Activated CD4-positive, alpha-beta T cell treated with anti-CD3 and anti-CD28 coated beads for 36 hours (primary cell): ENCODE results near the gene ADAMTSL3. TPM values are rescaled to one million over a fixed set of nuclear protein-coding genes. Genes with fewer than 3 reads are reported as not detected.

ENCODE experiments used
- ATAC-seq: fragments of 200-7000 bp; cut with Tn5 transposase; one replicate; pipeline ENCODE4 v1.10.0; 2021; ENCODE audit warnings: mild to moderate bottlenecking, moderate library complexity
- CTCF ChIA-PET: fragments of 350-600 bp; sonication (Branson Sonifier 250); formaldehyde crosslinking; loops from one replicate; lab custom pipeline; 2021; ENCODE audit warnings: antibody characterized with exemption; lab: Charles Lee
- POLR2A ChIA-PET: fragments of 350-600 bp; sonication (Branson Sonifier 250); formaldehyde crosslinking; loops from one replicate; lab custom pipeline; 2021; ENCODE audit warnings: antibody characterized with exemption, inconsistent platforms; lab: Charles Lee
- DNase-seq: peaks from one replicate; pipeline ENCODE4 v3.0.0-alpha.2; 2020
- H3K27ac Mint-ChIP-seq: one replicate; pipeline ENCODE4 v1.8.0; 2021; ENCODE audit warnings: mixed read lengths
- H3K27me3 Mint-ChIP-seq: one replicate; pipeline ENCODE4 v1.8.0; 2021; ENCODE audit warnings: mixed read lengths
- H3K36me3 Mint-ChIP-seq: one replicate; pipeline ENCODE4 v1.8.0; 2021; ENCODE audit warnings: low read depth, mixed read lengths
- H3K4me1 Mint-ChIP-seq: one replicate; pipeline ENCODE4 v1.8.0; 2021; ENCODE audit warnings: mixed read lengths
- H3K4me3 Mint-ChIP-seq: one replicate; pipeline ENCODE4 v1.8.0; 2021; ENCODE audit warnings: mild to moderate bottlenecking, moderate library complexity, mixed read lengths
- H3K9me3 Mint-ChIP-seq: one replicate; pipeline ENCODE4 v1.8.0; 2021; ENCODE audit warnings: low read depth, mixed read lengths
- intact Hi-C, 2 experiments: fragments of 100-400 bp; cut with DNase I in 1 of 2; cut with micrococcal nuclease in 1 of 2; formaldehyde crosslinking; loops; one replicate each; pipeline versions ENCODE4 v1.14.2 to v1.15.1; 2022 to 2024; cut with DNase I, micrococcal nuclease
- total RNA-seq, 2 experiments: library from RNA; stranded (reverse); gene quantifications; one replicate each; pipeline ENCODE4 v1.2.3, GENCODE V29; 2021

The ADAMTSL3 gene
- total RNA-seq, 2 experiments from 2014 or later: not detected

DNA sequence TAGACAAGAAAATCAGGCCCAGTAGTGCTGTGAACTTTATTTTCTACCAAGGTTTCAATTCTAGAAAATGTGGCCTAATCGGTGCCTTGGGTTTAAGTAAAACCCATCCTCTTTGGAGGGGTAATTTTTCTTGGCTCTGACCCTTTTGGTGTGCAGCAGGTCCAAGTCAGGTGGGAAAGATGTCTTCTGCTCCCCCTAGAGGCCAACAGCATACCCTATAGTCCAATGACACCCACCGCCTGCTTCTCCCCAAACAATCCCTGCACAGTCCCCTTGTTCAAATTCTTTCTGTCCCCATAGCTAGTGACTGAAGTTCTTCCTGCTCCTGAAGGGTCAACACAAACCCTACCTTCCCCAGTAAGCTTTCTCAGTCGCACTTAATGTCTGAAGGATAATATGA is 319.9 kb downstream of the ADAMTSL3 start:
- ATAC-seq: no peak
- ChIA-PET POLR2A (no interaction called here), CTCF (interaction anchor here (0.7 kb wide), 1 partner anchor 114 kb away, joined by 3 read pairs; no protein-coding TSS in a partner anchor)
- H3K4me1 Mint-ChIP-seq: no peaks in the 10 kb centered on the region
- H3K36me3 Mint-ChIP-seq: no peaks in the 10 kb centered on the region
- H3K9me3 Mint-ChIP-seq: peaks cover 4% of the 10 kb centered on the region
- H3K27ac Mint-ChIP-seq: no peak overlapping the region
- peak; percentile 10 for DNase-seq
- intact Hi-C loops: no loop called here
- no peak overlapping the region for H3K4me3 Mint-ChIP-seq
- H3K27me3 Mint-ChIP-seq: peaks cover 7% of the 10 kb centered on the region

DNA sequence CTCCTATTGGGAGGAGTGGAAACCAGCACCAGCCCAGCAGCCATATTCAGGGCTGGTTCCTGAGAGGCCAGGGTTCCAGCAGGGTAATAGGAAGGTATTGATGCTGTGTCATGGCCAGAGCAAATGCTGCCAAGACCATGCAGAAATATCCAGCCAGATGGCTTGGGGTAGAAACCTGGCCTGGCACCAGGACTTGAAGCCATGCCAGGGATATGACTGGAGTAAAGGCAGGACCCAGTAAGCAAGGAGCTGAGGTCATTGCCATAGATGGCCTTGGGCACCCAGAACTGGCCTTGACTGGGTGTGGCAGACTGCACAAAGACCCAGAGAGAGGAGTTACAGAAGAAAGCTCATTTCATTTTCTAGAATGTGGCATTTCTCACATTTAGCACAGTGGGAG is 324.1 kb downstream of the ADAMTSL3 start:
- Mint-ChIP-seq H3K4me3 (no peak overlapping the region), H3K27ac (no peak overlapping the region), H3K4me1 (no peaks in the 10 kb centered on the region), H3K9me3 (peaks cover 1% of the 10 kb centered on the region), H3K27me3 (peaks cover 5% of the 10 kb centered on the region), H3K36me3 (no peaks in the 10 kb centered on the region)
- ChIA-PET POLR2A (no interaction called here), CTCF (no interaction called here)
- ATAC-seq: no peak
- DNase-seq: no peak
- intact Hi-C loops: no loop called here

GRCh38 chr15:83978588-83978987 is 324.7 kb downstream of the ADAMTSL3 start:
- H3K27me3 Mint-ChIP-seq: peaks cover 4% of the 10 kb centered on the region
- CTCF ChIA-PET: no interaction called here
- no peaks in the 10 kb centered on the region for H3K36me3 Mint-ChIP-seq
- ATAC-seq: no peak
- H3K9me3 Mint-ChIP-seq: no peaks in the 10 kb centered on the region
- no peak for DNase-seq
- H3K4me1 Mint-ChIP-seq: no peaks in the 10 kb centered on the region
- POLR2A ChIA-PET: no interaction called here
- intact Hi-C loops: no loop called here
- no peak overlapping the region for H3K27ac Mint-ChIP-seq
- H3K4me3 Mint-ChIP-seq: no peak overlapping the region

- Mint-ChIP-seq H3K4me1 (no peaks in the 10 kb centered on the region), H3K36me3 (no peaks in the 10 kb centered on the region), H3K27ac (no peak overlapping the region), H3K4me3 (no peak overlapping the region), H3K9me3 (no peaks in the 10 kb centered on the region), H3K27me3 (peaks cover 4% of the 10 kb centered on the region)
- CTCF ChIA-PET: no interaction called here
- intact Hi-C loops: no loop called here
- ATAC-seq (no peak), DNase-seq (no peak)
- POLR2A ChIA-PET: no interaction called here
These were observed 326.7 kb downstream of the ADAMTSL3 start for GRCh38 chr15:83980637-83981036.

DNA sequence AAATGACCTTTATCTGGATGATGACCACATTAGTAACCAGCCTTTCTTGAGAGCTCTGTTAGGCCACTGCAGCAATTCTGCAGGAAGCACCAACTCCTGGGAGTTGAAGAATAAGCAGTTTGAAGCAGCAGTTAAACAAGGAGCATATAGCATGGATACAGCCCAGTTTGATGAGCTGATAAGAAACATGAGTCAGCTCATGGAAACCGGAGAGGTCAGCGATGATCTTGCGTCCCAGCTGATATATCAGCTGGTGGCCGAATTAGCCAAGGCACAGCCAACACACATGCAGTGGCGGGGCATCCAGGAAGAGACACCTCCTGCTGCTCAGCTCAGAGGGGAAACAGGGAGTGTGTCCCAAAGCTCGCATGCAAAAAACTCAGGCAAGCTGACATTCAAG is 328.8 kb downstream of the ADAMTSL3 start:
- Mint-ChIP-seq H3K9me3 (no peaks in the 10 kb centered on the region), H3K27me3 (no peaks in the 10 kb centered on the region), H3K4me1 (no peaks in the 10 kb centered on the region), H3K36me3 (no peaks in the 10 kb centered on the region), H3K4me3 (no peak overlapping the region), H3K27ac (no peak overlapping the region)
- CTCF ChIA-PET: no interaction called here
- intact Hi-C loops: no loop called here
- POLR2A ChIA-PET: no interaction called here
- DNase-seq (no peak), ATAC-seq (no peak)

- CTCF ChIA-PET: interaction anchor here (1.1 kb wide), 1 partner anchor 8 kb away, joined by 4 read pairs; no protein-coding TSS in a partner anchor
- Mint-ChIP-seq H3K9me3 (no peaks in the 10 kb centered on the region), H3K4me1 (no peaks in the 10 kb centered on the region), H3K27ac (no peak overlapping the region), H3K36me3 (no peaks in the 10 kb centered on the region), H3K27me3 (no peaks in the 10 kb centered on the region), H3K4me3 (no peak overlapping the region)
- no peak for ATAC-seq
- intact Hi-C loops: no loop called here
- POLR2A ChIA-PET: no interaction called here
- no peak for DNase-seq
These were observed 329.9 kb downstream of the ADAMTSL3 start for GRCh38 chr15:83983634-83984458.

DNA sequence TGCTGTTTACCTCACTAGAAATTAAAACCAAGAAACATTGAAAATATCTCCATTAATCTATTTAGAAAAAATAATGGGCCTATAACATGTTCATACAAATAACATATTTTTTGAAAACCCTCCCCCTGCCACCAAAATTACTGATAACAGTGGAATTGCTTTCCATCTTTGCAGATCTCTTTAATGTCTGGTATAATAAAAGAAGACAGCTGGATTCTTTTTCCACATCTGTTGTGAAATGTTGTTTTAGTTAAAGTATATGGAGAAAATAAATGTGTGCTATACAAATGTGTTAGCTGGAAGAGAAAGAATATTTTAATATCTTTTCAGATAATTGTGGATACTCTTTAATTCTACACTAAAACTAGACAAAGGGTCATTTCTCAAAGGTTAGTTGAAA is 330.7 kb downstream of the ADAMTSL3 start:
- intact Hi-C loops: no loop called here
- ATAC-seq: no peak
- ChIA-PET CTCF (interaction anchor here (0.8 to 1.1 kb wide), 2 partner anchors 9 to 72 kb away, joined by 4 read pairs; no protein-coding TSS in a partner anchor), POLR2A (no interaction called here)
- Mint-ChIP-seq H3K4me1 (no peaks in the 10 kb centered on the region), H3K9me3 (no peaks in the 10 kb centered on the region), H3K4me3 (no peak overlapping the region), H3K27ac (no peak overlapping the region), H3K27me3 (no peaks in the 10 kb centered on the region), H3K36me3 (no peaks in the 10 kb centered on the region)
- no peak for DNase-seq

DNA sequence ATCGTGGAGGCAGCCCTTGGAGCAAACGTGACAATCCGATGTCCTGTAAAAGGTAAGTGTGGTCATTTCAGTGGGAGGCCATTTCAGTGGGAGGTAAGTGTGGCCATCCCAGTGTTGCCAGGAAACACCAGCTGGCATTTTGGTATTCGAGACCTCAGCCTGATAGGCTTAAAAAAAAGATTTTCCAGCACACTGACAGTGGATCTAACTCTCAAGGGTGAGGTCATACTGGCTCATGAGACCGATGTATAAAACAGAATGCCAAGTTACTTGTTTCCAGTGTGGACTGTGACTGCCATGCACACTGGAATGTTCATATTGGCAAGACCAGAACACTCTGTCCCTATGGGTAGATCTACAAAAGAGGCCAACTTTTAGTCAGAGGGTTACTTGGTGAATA is 337.2 kb downstream of the ADAMTSL3 start:
- H3K9me3 Mint-ChIP-seq: no peaks in the 10 kb centered on the region
- DNase-seq (no peak), ATAC-seq (no peak)
- ChIA-PET CTCF (no interaction called here), POLR2A (interaction anchor here (0.6 kb wide), 1 partner anchor 625 kb away, joined by 4 read pairs; no protein-coding TSS in a partner anchor)
- no peaks in the 10 kb centered on the region for H3K36me3 Mint-ChIP-seq
- no peaks in the 10 kb centered on the region for H3K4me1 Mint-ChIP-seq
- intact Hi-C loops: no loop called here
- H3K27me3 Mint-ChIP-seq: peaks cover 4% of the 10 kb centered on the region
- no peak overlapping the region for H3K4me3 Mint-ChIP-seq
- H3K27ac Mint-ChIP-seq: no peak overlapping the region

DNA sequence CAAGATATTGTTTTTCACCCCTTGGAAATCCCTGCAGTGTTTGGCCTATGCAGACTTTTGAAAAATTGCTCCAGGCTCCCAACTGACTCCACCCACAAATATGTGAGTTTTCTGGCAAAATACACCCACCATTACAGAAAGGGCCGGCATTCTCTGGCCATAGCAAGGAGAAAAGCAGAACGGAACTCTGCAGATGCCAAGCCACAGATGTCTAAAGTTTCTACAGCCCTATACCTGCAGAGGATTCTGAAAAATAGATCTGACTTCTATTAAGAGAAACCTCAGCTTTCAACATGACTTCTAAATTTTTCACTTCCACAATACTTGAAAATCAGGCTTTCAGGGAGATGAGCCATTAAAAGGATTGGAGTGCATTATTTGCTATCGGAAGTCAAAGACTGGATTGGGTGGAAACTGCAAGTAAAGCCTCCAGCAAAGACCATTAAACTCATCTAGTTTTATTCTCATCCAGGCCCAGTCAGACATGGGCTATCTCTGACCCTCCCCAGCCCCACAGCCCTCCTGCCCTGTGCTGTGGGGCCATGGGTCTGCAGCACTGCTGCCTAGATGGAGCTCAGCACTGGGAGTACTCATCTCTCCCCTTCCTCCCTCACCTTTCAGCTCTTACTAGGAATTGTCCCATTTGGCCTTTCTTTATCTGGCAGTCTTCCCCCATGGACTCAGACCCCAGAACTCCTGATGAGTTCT is 338.6 kb downstream of the ADAMTSL3 start:
- Mint-ChIP-seq H3K36me3 (no peaks in the 10 kb centered on the region), H3K9me3 (no peaks in the 10 kb centered on the region), H3K4me3 (no peak overlapping the region), H3K27ac (no peak overlapping the region), H3K4me1 (no peaks in the 10 kb centered on the region), H3K27me3 (peaks cover 4% of the 10 kb centered on the region)
- no peak for DNase-seq
- POLR2A ChIA-PET: no interaction called here
- CTCF ChIA-PET: no interaction called here
- intact Hi-C loops: no loop called here
- ATAC-seq: no peak

- ATAC-seq: no peak
- ChIA-PET POLR2A (no interaction called here), CTCF (no interaction called here)
- no peaks in the 10 kb centered on the region for H3K36me3 Mint-ChIP-seq
- intact Hi-C loops: no loop called here
- no peaks in the 10 kb centered on the region for H3K4me1 Mint-ChIP-seq
- no peak overlapping the region for H3K27ac Mint-ChIP-seq
- H3K27me3 Mint-ChIP-seq: peaks cover 4% of the 10 kb centered on the region
- no peaks in the 10 kb centered on the region for H3K9me3 Mint-ChIP-seq
- H3K4me3 Mint-ChIP-seq: no peak overlapping the region
- DNase-seq: no peak
These were observed 339.7 kb downstream of the ADAMTSL3 start for GRCh38 chr15:83993591-83993990.

DNA sequence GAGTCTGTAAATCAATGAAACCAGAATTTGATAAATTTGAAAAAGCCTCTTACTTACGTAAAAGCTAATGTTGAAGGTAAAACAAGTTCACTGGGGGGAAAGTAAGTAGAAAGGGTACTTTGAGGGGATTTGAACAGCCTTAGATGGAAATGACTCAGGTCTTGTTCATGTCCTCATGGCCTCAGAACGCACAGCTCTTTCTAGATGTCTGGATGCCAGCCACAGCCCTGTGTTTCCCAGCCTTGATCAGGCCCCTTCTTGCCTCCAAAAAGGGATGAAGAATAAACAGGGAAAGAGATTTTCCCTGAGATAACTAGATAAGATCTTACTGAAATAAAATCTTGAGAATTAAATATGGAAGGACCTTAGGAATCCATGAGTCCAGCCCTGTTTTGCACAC is 344.6 kb downstream of the ADAMTSL3 start:
- H3K27ac Mint-ChIP-seq: no peak overlapping the region
- no peaks in the 10 kb centered on the region for H3K36me3 Mint-ChIP-seq
- CTCF ChIA-PET: no interaction called here

More for the DNA sequence above, 344.6 kb downstream of the ADAMTSL3 start:
- POLR2A ChIA-PET: no interaction called here
- Mint-ChIP-seq H3K4me3 (no peak overlapping the region), H3K27me3 (peaks cover 5% of the 10 kb centered on the region), H3K4me1 (no peaks in the 10 kb centered on the region), H3K9me3 (no peaks in the 10 kb centered on the region)
- intact Hi-C loops: no loop called here
- ATAC-seq: no peak
- no peak for DNase-seq
